ENCODE measurements around the gene NPIPA1.
"Not testable (repeated sequence)": the region's sequence is repeated elsewhere in the genome, so short reads cannot be mapped to it uniquely, and the experiment has no call there.

Gene NPIPA1

GRCh38 chr16:14978908-14979307 lies 41.7 kb downstream of the NPIPA1 start:
- DNase-seq, result not testable (repeated sequence)

GRCh38 chr16:14981234-14981633 lies 44.0 kb downstream of the NPIPA1 start:
- DNase-seq, result not testable (repeated sequence)

- DNase-seq, result not testable (repeated sequence)
Observed at GRCh38 chr16:14982521-14982920, 45.3 kb downstream of the NPIPA1 start.

- DNase-seq, result not testable (repeated sequence)
Observed at GRCh38 chr16:14988092-14988491, 50.8 kb downstream of the NPIPA1 start.

- DNase-seq, result not testable (repeated sequence)
Observed at GRCh38 chr16:14988661-14989191, 51.5 kb downstream of the NPIPA1 start.

GRCh38 chr16:14989291-14990281 lies 52.3 kb downstream of the NPIPA1 start:
- DNase-seq, result not testable (repeated sequence)

- DNase-seq, result not testable (repeated sequence)
Observed at GRCh38 chr16:14993277-14994151, 56.3 kb downstream of the NPIPA1 start.

GRCh38 chr16:14996702-14997101 lies 59.5 kb downstream of the NPIPA1 start:
- DNase-seq, result not testable (repeated sequence)

GRCh38 chr16:14998300-14998699 lies 61.1 kb downstream of the NPIPA1 start:
- not testable (repeated sequence) for DNase-seq

- DNase-seq, result not testable (repeated sequence)
Observed at GRCh38 chr16:14999845-15000244, 62.6 kb downstream of the NPIPA1 start.

Data from DMS53 (cell line).